AG10803 (cell line): ENCODE results near the gene FBXL7.

ENCODE experiments used
- DNase-seq: peaks from one replicate; pipeline ENCODE4 v3.0.0; 2010; ENCODE audit warnings: low read depth
- H3K4me3 ChIP-seq: 2 replicates; pipeline ENCODE4 v1.5.1; 2011; ENCODE audit warnings: mild to moderate bottlenecking, low read length, control low read depth
- CTCF ChIP-seq: conservative IDR thresholded peaks from 2 replicates; pipeline ENCODE4 v1.5.1; 2011; ENCODE audit warnings: mild to moderate bottlenecking, low read length, control low read depth, inconsistent platforms

The FBXL7 gene

GRCh38 chr5:15968993-15969392 is 469.0 kb downstream of the FBXL7 start:
- DNase-seq = peak; percentile 10
- no peak for TF ChIP-seq CTCF
- no peak overlapping the region for H3K4me3 ChIP-seq

GRCh38 chr5:15977851-15978250 is 477.9 kb downstream of the FBXL7 start:
- no peak for TF ChIP-seq CTCF
- no peak overlapping the region for H3K4me3 ChIP-seq
- no peak for DNase-seq

GRCh38 chr5:15980835-15981234 is 480.9 kb downstream of the FBXL7 start:
- H3K4me3 ChIP-seq = no peak overlapping the region
- no peak for TF ChIP-seq CTCF
- no peak for DNase-seq

- no peak for DNase-seq
- no peak overlapping the region for H3K4me3 ChIP-seq
- TF ChIP-seq CTCF = no peak
Observed at GRCh38 chr5:15983392-15983791, 483.4 kb downstream of the FBXL7 start.
